SHP77 (cell line): ENCODE results near the gene NDUFB11.

Experiments used
- DNase-seq, 2 experiments: peaks; one replicate each; lab custom pipeline; 2025; lab: John Stamatoyannopoulos, UW

Gene NDUFB11

DNA sequence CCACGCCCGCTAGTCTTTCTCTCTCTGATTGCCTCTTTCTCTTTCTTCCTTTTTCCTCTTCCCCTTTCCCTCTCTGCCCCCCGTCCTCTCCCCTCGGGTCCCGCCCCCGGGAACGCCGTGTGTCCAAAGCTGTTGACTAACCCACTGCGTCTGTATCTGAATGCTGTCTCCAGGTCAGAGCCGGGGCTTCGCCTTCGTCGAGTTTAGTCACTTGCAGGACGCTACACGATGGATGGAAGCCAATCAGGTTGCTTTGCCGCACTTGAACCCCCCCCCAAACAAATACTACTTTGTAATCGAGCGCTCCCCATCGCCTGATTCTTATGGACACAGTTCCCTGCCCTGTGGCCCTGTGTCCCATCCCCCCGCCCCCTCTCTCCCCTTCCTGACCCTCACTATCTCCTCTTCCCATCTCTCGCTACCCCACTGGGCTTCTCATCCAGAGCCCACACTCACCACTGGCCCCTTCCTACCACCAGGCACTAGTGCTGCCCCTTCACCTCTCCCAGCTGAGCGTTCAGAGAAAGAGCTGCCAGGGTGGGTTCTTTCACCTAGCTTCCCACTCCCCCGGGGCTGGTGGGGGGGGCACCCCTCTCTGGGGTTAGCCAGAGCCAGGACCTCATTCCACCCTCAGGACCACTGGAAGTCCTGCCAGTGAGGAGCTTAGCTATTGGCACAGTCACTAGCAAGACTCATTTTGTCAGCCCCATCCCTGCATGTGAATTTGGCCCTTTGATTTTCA is 30.5 kb upstream of the NDUFB11 start:
- no peak for DNase-seq

DNA sequence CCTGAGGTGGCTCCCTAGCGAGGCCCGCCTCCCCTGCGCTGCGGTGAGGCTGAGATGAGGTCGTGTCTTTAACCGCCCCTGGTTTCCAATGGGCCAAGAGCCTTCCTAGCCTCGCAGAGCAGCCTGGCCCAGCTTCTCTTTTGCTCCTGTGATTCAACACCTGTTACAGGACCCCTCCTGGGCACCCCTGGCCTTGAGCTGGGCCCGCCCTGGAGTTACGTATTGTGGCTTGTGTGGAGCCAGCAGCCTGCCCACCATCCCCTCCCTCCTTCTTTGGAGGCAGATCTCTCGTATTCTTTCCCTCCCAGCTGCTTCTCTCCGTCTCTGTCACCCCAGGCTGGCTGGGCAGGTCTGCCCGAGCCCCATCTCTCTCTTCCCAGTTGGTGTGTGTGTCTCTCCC is 29.9 kb upstream of the NDUFB11 start:
- no peak for DNase-seq

DNA sequence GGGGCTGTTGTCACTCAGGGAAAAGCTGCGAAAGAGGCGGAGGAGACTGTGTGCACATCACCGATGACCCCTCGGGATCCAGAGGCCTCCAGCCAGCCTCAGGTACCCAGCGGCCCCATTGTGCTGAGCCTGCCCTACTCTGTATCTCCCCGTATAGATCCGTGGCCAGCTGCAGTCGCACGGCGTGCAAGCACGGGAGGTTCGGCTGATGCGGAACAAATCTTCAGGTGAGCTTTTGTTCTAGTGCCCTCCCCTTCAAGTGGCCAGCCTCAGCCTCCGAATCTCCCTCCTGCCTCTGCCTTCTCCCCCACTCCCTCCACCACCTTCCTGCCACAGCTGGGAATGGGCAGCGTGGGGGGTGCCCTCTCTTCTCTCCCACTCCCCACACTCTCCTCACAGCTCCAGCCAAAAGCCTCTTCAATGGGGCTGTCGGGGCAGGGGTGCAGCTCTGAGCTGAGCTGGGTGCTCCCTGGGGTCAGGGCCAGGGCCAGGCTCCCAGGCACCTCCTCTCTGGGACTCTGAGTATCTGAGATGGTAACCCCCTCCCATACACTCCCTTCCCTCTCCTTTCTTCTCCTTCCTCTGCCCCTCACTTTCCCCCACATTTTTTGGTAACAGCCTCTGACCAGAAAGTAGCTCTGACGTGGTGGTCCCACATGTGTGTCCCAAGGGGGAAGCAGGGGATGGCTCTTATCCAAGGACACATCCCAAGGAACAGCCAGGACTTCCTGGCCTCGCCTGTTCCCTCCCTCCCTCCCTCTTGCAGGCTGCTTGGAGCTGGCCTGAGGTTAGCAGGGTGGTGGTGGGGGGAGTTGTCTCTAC is 28.7 kb upstream of the NDUFB11 start:
- no peak for DNase-seq

DNA sequence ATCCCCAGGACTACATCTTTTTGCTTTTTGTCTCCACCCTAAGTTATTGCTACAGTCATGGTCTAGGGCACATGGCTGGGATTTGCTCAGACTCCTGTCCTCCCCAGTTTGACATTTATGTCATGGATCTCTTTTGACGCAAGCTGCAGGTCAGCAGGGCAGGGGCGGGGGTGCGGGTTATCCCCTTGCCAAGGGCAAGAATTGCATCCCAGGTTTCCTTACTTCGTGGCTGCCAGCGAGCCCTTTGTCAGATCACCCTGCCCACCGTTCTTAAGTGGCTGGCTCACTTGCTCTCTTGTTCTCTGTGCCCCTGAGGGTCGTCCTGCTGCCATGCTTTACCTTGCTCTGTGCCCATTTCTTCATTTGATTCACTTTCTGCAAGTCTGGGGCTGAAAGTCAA is 28.0 kb upstream of the NDUFB11 start:
- DNase-seq = no peak

DNA sequence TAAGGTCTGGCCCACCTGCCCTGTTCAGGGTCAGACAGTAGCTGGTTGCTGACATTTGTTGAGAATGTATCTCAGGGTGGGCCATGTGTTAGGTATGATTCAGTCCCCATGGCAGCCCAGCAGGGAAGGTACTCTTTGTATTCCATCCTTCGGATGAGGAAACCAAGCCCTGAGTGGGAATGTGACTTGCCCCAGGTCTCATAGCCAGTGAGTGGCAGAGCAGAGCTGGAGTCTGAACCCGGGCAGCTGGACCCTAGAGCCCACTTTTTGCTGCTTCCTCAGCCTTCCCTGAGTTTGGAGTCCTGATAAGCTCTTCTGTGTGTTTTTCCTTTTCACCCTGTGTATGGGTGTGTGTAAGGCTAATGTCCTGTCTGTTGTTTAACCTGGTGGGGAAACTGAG is 27.5 kb upstream of the NDUFB11 start:
- DNase-seq = no peak

DNA sequence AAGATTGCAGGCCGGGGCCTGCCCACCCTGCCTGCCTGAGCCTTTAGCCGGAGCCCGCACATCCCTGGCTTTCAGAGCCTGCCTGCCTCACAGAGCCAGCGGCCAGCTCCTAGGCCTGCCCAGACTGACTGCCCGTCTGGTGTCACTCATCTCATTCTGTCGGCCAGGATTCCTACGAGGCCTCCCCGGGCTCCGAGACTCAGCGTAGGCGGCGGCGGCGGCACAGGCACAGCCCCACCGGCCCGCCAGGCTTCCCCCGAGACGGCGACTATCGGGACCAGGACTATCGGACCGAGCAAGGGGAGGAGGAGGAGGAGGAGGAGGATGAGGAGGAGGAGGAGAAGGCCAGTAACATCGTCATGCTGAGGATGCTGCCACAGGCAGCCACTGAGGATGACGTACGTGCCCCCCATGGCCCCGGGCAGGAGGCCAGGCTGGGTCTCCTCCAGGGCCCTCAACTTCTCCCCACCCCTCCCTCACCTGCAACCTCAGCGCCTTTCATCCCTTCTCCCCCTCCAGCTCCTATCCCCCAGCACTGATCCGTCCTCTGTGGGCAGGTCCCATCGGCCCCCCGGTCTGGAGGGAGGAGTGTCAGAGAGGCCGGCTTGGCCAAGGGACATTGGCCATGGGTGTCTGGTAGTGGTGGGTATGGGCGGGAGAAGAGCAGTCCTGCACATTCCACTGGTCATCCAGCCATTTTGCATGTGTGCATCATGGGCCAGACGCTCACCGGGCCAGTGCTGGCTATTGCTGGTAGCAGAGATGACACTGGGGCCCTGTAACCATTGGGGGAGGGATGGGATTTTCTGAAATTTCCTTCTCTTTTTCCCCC is 26.6 kb upstream of the NDUFB11 start:
- no peak for DNase-seq

DNA sequence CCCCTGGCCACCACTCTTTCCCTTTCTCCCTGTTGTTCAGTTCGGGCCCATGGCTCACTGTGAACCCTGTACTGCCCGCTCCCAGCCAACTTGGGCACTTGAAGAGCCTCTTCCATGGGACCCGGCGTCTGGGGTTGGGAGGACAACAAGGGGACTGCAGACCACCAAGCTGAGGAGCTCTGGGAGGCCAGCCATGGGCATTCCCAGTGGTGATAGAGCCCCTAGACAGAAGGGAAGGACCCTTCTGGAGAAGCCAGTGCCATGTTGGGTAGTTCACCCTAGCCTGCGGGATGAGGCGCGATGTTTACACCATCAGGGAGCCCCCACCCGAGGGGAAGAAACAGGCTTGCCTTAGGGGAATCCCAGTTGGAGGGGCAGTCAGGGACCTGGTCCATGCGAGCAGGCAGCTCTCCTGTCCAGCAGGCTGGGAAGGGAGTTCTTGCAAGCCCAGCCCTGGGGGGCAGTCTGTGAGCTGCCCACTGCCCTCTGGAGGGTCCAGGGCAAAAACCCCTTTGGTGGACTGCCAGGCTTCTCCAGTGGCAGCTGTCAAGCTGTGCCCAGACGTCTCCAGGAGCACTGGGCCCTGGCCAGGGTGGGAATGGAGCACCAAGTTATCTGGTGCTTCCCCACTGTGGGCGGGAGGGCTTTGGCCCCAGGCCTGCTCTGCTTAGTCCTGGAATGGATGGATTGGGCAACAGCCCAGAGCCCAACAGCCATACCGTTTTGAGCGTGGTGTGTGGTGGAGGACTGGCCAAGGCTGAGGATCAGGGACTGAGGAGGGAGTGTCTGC is 25.4 kb upstream of the NDUFB11 start:
- no peak for DNase-seq

DNA sequence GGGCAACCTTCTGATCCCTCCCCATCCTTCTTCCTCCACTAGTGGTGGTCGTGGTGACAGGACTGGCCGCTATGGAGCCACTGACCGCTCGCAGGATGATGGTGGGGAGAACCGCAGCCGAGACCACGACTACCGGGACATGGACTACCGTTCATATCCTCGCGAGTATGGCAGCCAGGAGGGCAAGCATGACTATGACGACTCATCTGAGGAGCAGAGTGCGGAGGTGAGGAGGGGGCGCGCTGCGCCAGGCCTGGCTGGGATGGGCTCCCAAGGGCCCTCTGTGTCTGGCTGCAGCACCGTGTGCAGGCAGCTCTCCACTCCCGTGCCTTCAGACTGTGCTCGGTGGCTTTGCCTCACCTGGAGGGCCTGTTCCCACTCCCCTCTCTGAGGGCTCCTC is 24.8 kb upstream of the NDUFB11 start:
- DNase-seq = no peak

DNA sequence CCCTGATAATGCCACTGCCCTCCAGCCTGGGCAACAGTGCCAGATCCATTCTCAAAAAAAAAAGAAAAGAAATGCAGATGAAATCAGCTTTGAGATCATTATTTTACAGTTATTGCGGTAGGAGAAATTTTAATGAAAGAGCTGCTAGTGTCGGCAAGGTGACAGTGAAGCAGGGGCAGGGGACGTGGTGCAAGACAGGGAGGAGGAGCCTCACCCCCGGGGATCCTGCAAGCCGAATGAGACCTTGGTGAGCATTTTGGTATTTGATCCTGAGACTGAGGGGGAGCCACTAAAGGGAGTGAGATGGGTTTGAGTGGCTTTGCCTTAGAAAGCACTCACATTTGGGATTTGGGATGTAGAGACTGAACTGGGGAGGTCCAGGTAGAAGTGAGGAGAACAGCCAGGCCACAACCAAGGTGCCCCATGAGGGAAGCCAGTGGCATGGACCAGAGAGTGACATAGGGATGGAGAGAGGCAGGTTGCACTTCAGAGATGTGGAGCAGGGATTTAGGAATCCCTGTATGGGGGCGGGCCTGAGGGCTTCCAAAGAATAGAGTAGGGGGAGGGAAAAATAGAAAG is 24.1 kb upstream of the NDUFB11 start:
- DNase-seq = no peak

DNA sequence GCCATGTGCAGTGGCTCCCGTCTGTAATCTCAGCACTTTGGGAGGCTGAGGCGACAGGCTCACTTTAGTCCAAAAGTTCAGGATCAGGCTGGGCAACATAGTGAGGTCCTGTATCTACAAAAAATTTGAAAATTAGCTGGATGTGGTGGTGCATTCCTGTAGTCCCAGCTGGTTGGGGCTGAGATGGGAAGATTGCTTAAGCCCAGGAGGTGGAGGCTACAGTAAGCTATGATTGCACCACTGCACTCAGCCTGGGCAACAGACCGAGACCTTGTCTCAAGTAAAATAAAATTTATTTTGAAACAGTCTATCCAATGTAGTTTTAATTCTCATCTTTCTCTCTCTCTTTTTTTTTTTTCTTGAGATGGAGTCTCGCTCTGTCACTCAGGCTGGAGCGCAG is 21.6 kb upstream of the NDUFB11 start:
- no peak for DNase-seq

DNA sequence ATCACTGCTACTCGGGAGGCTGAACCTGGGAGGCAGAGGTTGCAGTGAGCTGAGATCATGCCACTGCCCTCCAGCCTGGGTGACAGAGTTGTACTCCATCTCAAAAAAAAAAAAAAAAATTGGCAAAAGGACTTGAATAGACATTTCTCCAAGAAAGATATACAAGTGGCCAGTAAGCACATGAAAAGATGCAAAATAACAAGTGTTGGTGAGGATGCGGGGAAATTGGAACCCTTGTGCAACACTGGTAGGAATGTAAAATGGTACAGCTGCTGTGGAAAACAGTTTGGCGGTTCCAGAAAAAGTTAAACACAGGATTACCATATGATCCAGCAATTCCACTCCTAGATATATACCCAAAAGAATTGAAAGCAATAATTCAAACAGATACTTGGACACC is 19.9 kb upstream of the NDUFB11 start:
- no peak for DNase-seq

DNA sequence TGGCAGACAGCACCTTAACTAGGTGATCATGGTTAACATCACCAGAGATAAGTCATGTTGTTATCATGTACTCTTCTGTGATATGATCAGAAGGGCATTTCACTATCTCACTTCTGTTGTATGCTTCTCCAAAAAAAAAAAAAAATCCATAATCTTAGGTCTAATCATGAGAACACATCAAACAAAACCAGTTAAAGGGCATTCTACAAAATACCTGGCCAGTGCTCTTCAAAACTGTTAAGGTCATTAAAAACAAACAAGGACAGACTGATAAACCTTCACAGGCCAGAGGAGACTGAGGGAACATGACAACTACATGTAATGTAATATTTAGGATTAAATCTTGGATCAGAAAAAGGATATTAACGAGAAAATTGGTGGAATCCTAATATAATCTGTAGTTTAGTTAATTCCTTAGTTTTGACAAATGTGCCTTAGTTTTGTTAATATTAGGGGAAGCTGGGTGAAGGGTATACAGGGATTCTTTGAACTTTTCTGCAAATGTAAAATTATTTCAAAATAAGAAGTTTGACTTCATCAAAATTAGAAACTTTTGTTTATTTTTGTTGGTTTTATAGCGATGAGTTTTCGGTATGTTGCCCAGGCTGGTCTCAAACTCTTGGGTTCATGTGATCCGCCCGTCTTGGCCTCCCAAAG is 18.6 kb upstream of the NDUFB11 start:
- DNase-seq = no peak

DNA sequence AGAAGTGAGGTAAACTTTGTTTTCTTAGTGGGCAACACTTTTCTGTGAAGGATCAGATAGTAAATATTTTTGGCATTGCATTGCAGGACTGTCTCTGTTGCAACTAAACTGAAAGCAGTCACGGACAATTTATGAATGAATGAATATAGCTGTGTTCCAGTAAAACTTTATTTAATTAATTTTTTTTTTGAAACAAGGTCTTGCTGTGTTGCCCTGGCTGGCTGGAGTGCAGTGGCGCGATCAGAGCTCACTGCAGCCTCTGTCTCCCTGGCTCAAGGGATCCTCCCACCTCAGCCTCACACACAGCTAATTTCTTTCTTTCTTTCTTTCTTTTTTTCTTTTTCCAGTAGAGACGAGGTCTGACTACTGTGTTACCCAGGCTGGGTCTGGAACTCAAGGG is 16.3 kb upstream of the NDUFB11 start:
- DNase-seq = no peak

DNA sequence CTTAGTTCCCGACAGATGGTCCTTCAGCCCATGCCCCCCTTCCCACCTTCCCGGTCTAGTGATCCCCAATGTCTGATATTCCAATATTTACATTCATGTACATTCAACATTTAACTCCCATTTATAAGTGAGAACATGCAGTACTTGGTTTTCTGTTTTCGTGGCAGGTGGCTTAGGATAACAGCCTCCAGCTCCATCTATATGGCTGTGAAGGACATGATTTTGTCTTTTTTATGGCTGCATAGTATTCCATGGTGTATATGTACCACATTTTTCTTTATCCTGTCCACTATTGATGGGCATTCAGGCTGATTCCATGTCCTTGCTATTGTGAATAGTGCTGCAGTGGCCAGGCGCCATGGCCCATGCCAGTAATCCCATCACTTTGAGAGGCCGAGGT is 14.3 kb upstream of the NDUFB11 start:
- DNase-seq = no peak

DNA sequence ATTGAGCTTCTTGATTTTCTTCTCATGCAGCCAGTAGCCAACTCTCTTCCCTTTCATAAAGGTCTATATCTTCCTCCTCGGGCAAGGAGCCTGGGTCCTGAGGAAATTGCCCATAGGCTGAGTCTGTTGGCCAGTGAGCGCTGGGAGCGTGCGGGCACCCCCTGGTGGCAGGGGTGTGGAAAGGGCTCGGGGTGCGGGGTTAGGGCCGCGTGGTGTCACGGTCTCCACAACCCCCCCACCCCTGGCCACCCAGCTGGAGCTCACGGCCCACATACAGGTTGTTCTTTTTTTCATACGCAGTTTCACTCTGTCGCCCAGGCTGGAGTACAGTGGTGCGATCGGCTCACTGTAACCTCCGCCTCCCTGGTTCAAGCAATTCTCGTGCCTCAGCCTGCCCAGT is 13.6 kb upstream of the NDUFB11 start:
- DNase-seq = no peak

DNA sequence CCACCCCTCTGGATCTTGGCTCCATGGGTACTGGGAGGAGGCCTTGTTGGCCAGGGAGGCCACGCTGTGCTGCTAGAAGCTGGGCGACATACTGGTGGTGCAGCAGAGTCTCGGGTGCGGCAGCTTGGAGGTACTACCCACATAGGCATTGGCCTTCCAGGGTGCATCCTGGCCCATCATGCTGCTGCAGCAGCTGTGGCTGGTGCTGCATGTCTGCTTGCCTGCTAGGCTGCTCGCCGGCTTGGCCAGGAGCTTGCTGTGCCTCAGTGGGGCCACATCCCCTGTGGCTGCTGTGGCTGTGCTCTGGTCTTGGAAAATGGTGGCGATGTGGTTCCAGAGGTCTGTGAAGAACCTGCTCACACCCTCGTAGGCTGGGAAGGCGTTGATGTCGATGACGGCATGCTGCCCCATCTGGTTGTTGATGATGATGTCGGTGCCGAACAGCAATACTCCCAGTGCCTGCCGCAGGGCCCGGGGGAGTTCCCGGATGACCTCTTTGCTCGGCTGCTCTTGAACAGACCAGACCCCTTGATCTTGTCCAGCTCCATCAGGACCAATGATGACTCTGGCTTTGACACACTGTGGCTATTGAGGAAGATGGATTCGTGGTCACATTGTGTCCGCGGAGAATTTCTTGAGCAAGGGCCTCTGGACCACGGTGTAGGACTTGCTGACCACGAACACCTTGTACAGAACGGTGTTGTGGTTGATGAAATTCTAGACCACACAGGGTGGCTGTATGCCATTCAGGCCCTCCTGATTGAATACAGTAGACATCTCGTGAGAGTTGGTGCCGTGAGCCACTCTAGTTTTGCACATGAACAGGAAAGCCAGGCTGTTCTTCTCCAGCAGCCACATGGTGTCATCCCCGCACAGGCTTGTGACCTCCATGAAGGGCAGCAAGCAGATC is 12.4 kb upstream of the NDUFB11 start:
- no peak for DNase-seq

DNA sequence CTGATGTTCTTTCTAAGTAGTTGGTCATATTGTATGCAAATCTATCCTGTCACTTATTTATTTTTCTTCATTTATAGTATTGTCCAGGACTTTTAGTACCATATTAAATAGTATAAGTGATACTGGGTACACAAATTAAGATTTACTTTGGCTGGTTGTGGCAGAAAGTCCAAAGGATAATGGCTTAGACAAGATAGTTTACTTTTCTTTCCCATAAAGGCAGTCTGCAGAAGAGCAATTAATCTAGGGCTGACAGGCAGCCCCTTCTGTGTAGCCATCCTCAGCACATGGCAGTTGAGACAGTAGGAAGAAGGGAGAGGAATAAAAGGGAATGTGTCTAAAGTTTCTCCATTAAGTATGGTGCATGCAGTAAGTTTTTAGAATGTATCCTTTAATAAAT is 6.9 kb upstream of the NDUFB11 start:
- DNase-seq = no peak

DNA sequence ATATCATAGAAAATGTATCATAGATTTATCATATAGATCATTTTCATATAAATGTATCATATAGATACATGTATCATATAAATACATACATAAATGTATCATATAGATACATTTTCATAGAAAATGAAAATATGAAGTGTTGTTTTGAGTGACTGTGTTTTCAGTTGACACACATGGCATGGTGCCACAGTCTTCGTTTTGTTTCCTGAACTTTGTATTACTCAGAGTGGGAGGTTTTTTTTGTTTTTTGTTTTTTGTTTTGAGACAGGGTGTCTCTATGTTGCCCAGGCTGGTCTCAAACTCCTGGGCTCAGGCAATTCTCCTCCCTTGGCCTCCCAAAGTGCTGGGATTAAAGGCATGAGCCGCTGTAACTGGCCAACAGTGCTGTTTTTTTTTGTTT is 4.4 kb upstream of the NDUFB11 start:
- no peak for DNase-seq

DNA sequence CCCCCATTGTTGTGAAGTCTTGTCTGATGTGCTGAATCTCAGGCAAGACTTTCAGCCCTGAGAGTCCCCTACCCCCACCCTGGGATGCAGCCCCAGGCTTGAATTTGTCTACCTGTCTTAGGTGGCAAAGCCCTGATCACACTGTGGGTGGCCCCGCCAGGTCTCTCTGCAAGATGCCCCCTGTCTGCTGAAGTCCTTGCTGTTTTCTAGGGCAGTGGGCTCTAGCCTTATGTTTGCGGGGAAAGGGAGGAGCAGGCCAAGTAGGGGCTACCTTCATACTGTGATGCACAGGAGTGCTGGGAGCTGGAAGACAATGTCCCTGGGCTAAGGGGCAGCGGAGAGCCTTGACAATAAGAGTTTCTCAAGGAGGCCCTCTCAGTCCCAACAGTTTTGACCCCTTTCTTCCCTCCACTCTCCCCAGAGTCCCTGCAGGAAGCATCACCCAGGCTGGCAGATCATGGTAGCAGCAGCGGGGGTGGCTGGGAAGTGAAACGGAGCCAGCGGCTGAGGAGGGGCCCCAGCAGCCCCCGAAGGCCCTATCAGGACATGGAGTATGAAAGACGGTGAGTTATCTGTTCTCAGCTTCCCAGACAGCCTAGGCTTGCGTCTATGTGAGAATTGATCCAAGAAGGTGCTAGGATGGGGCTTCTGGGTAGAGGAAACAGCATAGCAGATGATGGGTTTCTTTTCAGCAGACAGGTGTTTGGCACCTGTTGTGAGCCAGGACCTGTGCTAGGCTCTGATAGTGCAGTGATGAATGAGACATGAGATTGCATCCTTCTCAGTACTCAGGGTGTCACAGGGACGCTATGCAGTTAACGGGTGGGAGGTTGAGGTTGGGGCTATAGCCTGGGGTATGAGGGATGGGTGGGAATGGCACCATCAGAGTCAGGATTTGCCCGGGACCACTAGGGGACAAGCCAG is 2.7 kb upstream of the NDUFB11 start:
- no peak for DNase-seq
